ENCODE results near the gene LYRM1.

The LYRM1 gene

DNA sequence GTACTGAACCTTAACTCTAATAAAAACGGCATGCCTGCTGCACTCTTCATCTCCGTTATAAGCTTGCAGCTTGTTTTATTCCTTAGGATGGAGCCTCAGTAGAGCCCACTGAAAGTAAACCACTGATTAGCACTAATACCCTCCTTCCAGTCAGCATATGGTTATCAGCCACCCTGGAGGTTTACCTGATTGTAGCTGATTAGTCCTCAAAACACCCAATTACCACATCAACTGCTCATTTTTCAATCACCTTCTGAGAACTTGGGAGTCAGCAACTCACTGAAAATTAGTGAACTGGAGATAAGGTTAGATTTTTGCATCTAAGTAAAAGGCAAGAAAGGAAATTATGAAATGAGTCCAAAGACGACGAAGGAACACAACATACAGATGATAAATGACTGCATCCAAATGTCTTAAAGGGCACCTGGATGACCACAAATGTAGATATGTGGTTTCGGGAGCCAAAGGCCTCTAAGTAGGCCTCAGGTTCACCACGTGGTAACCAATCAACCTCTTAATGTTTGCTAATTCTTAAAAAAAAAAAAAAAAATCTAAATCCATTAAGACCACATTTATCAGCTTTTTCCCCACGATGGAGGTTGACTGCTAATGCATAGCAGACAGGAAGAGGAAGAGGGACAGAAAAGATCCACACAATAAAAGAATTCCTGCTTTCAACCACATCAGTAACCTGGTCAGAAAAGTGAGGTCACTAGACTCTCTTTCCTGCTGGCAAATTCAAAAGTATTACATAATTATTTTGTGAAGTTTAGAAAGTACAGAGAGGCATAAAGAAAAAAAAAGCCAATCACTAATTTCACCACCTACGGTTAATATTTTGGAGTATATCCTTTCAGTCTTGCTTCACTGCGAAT, 28.4 kb upstream of the LYRM1 start:
- no peak for DNase-seq (ENCODE audit: low read depth in 2 of 2)

DNA sequence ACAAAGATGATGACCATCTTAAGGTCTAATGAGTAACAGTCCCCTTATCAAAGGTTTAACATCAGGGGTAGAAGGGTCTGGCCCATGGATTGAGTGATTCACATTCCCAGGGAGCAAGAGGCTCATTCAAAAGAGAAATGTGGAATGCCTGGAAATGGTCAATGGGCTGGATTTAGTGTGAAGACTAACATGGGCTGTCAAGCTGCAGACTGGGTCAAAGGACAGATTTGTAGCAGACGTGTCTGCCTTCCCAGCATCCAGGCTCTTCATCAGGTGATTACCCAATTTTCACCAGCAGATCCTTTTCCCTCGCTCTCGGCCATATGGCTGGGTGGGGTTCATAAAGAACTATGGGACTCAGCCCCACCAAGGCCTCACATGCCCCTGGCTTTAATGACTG, 27.2 kb upstream of the LYRM1 start:
- DNase-seq (ENCODE audit: low read depth in 2 of 2), result no peak

DNA sequence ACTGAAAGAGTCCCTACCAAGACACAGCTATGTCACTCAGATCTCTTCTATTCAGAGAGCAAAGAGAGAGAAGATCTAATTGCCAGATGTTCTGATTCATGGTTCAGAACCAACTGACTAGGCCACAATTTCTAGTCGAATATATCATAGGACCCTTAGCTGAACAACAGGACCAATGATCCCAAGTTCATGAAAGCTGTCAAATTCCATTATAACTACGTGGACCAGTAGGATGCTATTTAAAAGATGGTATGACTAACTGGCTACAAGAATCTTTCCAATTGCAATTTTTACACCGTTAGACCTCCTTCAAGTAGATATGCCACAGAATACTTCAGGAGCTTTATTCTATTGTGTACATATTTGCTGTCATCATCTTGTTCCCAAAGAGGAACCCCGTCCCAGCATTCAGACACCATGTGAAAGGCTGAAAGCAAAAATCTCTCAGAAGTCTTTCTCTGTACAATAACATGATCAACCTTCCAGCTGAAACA, 26.4 kb upstream of the LYRM1 start:
- DNase-seq (ENCODE audit: low read depth in 2 of 2), result no peak

DNA sequence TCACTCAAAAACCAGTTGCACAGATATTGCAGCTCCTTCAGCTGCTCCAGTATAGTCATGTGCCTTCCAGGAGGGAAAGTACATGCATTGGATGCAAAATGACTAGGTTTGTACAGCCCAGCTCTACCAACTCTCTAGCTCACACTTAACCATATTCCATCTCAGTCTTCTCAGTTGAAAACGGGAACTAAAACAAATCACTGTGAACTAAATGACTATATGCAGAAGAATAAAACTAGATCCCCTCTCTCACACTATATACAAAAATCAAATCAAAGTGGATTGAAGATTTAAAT, 25.3 kb upstream of the LYRM1 start:
- no peak for DNase-seq (ENCODE audit: low read depth in 2 of 2)

DNA sequence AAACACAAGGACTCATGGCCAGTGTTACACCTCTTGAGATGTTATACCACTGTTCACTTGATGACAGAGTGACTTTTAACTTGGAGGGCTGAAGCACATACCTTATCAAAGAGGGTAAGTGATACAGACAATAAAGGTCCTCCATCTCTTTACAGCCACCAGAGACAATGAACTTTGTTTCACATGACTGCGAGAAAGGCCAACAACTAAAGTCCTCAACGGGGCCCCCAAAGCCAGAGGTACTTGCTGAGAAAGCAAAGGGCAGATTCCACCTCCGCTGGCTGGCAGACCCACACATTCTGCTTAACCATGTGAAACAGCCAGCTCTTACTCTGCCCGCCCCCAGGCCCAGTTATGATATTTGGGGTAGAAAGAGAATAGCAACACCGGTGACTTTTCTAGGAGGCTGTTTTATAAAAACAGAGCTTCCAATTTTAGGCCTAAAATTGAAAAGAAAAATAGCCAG, 21.9 kb upstream of the LYRM1 start:
- DNase-seq (ENCODE audit: low read depth in 2 of 2), result no peak

DNA sequence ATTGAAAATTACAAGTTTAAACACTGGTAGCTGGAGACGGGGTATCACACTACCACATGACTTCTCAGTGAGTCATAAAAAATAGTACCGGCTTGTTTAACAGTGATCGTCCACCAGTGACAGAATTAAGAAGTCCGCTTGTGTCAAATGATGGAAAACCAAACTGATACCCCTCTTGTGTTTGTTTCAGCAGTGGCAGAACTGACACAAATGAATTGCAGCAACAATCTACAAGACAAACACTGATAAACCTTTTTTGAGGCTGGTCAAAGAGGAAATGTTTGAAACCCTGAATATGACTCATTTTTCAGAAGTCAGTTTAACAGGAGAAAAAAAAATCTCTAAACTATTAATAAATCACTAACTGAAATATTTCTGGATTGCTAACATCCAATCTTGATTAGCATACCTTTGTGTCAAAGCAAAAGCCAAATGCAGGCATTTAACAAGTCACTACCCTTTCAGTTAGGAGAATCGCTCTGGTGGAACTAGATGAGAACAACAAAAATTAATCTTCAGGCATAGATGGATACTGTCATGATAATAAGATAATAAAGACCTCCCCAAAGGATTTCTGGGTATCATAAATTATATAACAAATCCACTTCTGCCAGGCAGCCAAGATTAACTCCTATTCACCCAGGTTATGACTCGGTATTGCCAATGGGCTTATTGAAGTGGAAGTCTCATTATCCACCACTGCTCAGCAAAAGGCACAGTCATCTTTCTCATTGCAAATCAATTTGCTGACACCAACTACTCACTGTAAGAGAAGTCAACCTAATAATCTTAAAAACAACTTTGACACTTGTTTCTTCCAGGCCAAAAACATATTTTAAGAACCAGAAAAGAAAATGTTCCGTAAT, 21.2 kb upstream of the LYRM1 start:
- no peak for DNase-seq (ENCODE audit: low read depth in 2 of 2)

DNA sequence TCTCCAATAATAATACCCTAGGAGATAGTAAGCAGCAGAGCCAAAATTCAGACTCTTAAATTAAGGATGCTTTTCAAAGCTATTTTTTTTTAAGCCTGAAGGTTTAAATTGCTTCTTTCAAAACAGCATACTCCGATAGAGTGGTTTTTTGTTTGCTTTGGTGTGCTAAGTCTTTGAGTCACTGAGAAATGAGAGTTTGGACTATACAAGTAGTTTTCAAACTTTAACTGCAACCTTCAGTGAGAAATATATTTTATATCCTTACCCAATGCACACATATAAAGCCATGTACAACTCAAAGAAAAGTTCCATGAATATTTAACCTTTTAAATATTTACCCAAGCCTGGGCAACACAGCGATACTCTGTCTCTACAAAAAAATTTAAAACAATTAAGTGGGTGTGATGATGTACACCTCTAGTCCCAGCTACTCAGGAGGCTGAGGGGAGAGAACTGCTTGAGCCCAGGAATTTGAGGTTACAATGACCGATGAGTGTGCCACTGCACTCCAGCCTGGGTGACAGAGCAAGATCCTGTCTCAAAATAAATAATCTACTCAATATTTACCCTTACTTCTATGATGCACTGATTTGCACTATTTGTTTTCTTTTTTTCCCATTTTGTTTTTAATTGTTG, 19.6 kb upstream of the LYRM1 start:
- no peak for DNase-seq (ENCODE audit: low read depth in 2 of 2)

DNA sequence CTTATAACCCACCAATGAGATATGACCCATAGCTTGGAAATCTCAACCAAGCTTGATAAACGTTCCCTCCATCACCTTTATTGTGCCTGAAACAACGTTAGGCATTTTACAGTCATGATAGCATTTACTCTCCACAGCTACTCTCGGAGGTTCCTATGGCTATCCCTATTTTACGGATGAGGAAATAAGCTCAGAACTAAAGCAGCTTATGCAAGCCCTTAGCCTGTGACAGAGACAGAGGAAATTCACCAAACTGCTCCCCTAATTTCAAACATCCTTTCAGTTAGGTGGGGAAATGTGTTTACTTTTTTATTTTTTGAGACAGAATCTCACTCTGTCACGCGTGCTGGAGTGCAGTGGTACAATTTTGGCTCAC, 19.1 kb upstream of the LYRM1 start:
- no peak for DNase-seq (ENCODE audit: low read depth in 2 of 2)

DNA sequence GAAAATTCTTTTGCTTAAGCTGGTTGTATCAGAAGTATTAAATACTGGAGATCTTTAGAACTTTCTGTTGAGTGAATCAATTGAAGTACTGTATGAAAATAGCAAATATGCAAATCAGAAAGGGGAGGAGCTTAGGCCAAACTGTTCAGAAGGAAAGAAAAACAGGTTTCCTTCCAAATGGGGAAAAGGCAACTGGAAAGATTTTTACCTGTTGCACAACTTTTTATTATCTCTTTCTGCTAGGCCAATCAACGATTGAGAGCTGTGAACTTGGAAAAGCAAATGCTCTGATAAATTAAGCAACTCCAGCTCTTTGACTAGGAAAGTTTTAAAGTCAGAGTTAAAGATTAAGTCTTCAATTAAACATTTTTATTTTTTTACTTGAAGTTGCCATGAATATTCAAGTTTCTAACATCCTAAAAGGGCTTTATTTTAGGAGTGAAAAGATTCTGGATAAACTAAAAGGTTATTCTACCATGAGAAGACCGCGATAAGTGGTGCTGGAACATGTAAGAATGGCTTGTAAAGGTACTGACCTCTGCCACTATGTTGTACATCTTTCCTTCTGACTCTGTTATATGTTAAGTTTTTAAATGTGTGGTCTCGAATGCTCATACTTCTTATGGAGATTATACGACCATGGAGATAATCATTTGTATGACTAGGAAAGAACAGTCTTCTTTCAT, 16.9 kb upstream of the LYRM1 start:
- no peak for DNase-seq (ENCODE audit: low read depth in 2 of 2)

DNA sequence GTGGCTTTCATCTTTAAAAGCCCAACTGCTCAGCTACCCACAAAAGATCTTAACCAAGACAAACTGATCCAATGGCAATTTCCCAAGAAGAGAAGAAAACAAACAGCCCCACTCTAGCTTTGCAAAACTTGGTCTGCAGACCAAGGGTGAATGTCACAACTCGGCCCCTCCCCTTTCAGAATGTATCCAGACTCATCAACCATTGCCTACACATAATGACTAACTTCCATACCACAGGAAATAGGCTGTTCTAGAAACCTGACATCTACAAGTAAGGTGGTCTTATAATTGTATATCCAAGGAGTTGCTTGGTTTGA, 16.4 kb upstream of the LYRM1 start:
- no peak for DNase-seq (ENCODE audit: low read depth in 2 of 2)

DNA sequence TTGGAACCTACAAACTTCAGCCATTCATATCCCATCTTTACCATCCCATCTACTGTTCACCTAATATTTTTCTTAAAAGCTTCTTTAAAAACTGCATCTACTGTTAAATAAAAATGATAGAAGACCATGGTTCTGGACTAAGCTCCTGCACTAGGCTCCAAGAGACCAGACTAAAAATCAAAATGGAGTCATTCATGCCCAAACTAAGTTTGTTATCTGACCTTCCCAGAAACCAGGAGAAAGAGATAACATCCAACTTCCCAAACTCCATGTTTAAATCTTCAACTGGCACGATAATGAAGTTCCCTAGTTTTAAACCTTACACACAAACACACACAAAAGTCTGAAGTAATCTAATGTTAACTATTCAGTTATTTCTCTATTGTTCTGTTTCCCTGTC, 14.3 kb upstream of the LYRM1 start:
- no peak for DNase-seq (ENCODE audit: low read depth in 2 of 2)

DNA sequence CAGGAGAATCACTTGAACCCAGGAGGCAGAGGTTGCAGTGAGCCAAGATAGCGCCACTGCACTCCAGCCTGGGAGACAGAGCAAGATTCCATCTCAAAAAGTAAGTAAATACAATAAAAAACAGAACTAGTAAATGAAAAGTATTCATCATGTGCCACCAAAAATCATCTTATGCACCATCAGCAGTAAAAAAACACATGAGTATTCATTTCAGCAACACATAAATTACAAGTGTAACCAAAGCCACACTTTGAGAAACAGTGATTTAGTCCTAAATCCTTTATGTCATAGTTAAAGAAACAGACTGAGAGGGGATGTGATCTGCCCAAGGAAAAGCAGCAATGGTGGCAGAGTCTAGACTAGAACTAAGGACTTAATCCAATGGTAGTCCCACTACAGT, 13.4 kb upstream of the LYRM1 start:
- no peak for DNase-seq (ENCODE audit: low read depth in 2 of 2)

DNA sequence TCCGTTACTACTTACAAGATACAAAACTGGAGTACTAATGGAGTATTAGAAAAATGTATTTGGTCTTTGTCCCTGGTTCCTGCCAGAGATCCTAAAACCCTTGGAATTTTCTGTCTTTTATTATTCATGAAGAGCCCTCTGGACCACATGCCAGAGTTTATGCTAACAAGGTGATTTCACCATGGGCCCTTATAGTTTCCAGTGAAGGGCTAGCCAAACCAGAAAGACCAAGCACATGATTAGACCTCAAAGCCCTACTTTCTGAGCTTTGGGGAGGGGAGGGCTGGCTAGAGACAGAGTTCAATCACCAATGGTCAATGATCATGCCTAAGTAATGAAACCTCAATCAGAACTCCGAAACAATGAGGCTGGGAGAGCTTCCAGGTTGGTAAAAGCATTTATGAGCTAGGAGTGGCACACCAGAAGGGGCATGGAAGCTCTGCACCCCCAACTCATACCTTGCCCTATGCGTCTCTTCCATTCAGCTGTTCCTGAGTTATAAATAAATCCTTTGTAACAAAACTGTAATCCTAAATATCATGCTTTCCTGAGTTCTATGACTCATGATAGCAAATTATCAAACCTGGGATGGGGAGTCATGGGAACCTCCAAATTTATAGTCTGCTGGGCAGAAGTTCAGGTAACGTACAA, 10.8 kb upstream of the LYRM1 start:
- no peak for DNase-seq (ENCODE audit: low read depth in 2 of 2)

DNA sequence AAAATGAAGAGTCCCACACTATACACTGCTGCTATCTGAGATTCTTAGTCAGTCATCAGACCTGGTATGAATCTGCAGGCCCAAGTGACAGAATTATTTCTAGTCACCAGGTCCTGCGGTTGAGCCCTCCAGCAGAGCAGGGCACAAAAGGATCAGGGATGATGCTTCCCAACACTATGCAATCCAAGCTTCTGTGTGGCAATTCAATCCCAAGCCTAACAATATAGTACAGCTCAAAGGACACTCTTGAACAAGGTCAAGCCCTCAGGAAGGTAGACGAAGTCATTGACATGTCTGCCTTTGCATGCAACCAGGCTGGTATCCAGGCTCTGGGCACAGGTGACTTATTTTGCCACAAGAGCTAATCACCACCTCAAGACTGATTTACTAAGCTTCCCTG, 6.2 kb upstream of the LYRM1 start:
- no peak for DNase-seq (ENCODE audit: low read depth in 2 of 2)

DNA sequence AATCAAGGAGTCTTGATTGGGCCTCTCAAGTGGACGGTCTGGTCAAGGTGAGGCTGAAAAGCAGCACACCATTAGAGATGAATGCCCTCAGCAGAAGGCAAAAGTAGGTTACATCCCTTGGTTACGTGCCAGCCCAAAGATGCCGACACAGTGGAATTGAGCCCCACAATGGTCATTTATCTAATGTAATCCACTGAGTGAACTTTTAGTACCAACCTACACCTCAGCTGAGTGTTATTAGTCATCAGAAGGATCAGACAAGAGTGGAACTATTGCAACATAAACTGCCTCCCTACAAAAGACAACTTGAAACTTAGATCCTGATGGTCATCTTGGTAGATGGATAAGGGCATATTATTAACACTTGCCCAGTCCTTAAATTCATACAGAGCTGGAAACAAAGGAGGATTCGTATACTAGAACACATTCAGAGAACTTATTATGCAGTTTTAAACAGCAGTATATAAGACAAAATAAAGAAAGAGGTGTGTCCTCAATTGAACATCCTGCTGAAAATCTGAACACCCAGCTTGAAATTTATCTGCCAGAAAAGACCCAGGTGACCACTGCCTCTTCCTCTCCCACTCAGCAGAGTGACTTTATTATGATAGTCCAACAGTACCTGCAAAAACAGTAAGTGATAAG, 3.2 kb upstream of the LYRM1 start:
- no peak for DNase-seq (ENCODE audit: low read depth in 2 of 2)

DNA sequence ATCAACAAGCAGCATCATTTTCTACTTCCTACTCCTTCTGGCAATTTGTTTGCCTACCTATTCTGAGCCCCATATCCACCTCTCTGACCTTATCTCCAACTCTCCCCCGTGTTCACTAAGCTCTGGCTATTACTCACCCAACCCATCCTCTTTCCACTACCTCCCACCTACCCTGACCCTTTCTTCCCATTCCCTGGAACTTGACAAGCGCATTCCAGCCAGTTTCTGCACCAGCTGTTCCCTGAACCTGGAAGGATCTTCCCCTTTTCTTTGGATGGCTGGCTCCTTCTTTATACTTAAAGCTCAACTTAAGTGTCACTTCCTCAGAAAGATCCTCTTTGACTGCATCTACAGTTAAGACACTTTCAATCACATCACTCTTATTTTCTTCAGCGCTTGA, 2.6 kb upstream of the LYRM1 start:
- no peak for DNase-seq (ENCODE audit: low read depth in 2 of 2)

DNA sequence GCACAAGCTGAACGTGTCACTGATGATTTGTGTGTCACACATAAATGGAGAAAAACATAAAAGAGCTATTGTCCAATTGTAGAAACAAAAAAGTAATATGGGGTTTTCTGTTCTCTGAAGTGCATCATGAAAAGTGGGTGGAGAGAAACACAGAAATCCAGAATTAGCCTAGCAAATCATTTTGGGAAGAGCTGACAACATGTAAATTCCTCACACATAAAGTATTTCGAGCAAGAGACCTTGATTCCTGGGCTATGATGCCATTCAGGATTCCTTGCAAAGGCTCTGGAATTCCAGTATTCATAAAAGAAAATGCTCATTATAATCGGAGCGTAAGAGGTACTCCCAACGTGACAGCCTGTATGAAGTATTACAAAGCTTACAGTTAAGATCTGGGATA, 1.5 kb upstream of the LYRM1 start:
- no peak for DNase-seq (ENCODE audit: low read depth in 2 of 2)

DNA sequence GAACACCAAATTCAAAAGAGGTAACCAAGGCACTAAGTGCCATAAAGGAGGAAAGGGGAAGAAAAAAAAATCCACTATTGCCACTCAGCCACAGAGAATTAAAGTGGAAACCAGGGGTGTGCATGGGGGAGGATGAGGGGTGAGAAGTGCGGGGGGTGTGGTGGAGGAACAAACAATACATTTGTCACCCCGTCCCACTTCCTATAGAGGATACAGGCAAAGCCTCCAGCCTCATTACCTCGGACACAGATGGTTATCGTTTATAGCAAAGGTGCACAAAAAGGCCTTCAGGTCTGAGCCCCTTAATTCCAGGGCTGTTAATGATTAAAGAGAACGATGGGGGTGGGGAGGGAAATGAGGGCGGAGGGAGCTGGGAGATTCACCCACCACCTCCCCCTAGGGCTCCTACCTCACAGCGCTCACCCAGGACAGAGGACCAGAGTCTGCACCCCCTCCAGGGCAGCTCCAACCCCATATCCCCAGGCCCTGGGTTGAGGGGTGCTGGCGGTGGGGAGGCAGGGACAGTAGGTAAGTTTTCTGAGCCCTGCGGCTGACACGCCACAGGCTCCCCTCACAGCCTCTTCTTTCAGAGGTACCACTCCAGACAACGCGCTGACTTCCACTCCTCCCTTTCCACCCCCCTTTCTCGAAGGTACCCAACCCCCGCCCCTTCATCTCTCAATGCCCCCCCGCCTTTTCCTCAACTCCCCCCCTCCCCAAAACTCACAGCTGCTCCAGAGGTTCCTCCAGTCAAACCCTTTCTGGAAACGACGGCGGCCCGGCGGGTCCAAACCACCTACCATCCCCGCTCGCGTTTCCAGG, 883 bp upstream of the LYRM1 start:
- no peak for DNase-seq (ENCODE audit: low read depth in 2 of 2)

DNA sequence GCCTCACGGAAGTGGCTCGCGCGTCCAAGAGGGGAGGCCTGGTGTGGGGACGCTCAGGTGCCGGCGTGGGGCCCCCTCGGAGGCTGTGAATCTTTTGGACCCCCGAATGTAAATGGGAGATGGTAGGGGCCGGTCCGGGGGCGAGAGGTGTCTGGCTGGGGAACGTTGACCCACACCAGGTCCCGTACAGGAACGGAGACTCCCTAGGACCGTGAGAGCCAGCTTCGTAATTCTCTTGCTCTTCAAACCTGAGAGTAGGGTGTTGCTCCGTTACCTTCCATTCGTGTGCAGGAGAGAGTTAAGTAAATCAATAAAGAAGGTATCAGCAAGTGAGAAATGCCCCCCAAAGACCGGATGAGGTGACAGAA, 481 bp downstream of the LYRM1 start:
- no peak for DNase-seq (ENCODE audit: low read depth in 2 of 2)

DNA sequence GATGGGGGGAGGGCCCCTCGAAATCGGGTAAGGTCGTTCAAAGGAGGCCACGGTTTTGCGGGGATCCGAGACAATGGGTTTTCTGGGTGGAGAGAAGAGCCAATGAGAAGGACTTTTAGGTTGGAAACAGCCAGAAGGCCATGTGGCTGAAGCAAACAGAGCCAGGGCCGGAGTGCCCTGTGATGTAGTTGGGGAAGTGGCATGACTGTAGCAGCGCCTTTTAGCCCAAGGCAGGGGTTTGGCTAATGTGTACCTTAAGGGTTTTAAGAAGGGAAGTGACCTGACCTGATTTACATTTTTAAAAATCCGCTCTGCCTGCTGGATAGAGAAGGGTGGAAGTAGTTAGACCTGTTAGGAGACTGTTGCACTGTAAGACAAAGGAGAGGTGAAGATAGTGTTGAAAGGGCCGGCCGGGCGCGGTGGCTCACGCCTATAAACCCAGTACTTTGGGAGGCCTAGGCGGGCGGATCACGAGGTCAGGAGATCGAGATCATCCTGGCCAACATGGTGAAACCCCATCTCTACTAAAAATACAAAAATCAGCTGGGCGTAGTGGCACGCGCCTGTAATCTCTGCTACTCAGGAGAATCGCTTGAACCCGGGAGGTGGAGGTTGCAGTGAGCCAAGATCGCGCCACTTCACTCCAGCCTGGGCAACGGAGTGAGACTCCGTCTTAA, 1.0 kb downstream of the LYRM1 start:
- DNase-seq (ENCODE audit: low read depth in 2 of 2), result no peak
